HEK293 (cell line): ENCODE data around the gene MACF1.

ENCODE experiments used
- CTCF ChIA-PET: fragments of 350-600 bp; formaldehyde crosslinking; extraction: SDS; loops from one replicate; lab custom pipeline; 2021; ENCODE audit warnings: antibody characterized with exemption; lab: Yijun Ruan, JAX
- POLR2A ChIA-PET: fragments of 300-600 bp; formaldehyde crosslinking; extraction: SDS; loops from one replicate; lab custom pipeline; 2020; ENCODE audit warnings: antibody characterized with exemption, inconsistent platforms; lab: Yijun Ruan, JAX
- H3K27ac ChIP-seq: fragments of 200-500 bp; sonication (Bioruptor generic); 2 replicates; pipeline ENCODE4 v1.5.1; 2014; ENCODE audit warnings: low read depth, low read length, control low read depth, inconsistent platforms; ENCODE audit errors: extremely low read depth
- H3K36me3 ChIP-seq, 2 experiments: fragments of 200-500 bp in 1 of 2; sonication (Bioruptor generic) in 1 of 2; 1 replicate in 1 of 2; 2 replicates in 1 of 2; pipeline ENCODE4 v1.5.1; 2014 to 2017; ENCODE audit warnings: inconsistent platforms in 2 of 2, low read length in 2 of 2; ENCODE audit not compliant: control insufficient read depth in 2 of 2, insufficient read depth in 1 of 2
- H3K4me1 ChIP-seq: fragments of 200-500 bp; sonication (Bioruptor generic); 2 replicates; pipeline ENCODE4 v1.5.1; 2014; ENCODE audit warnings: mild to moderate bottlenecking, low read length, inconsistent platforms; ENCODE audit not compliant: control insufficient read depth, insufficient read depth
- H3K4me3 ChIP-seq: 2 replicates; pipeline ENCODE4 v1.5.1; 2011; ENCODE audit warnings: low read depth, mild to moderate bottlenecking, control low read depth, low read length, moderate library complexity
- H3K9me3 ChIP-seq: fragments of 200-500 bp; sonication (Bioruptor generic); 2 replicates; pipeline ENCODE4 v1.5.1; 2014; ENCODE audit warnings: low read depth, low read length, inconsistent platforms; ENCODE audit not compliant: control insufficient read depth, insufficient read depth
- EGR2 ChIP-seq: fragments of 450-650 bp; formaldehyde crosslinking; IDR thresholded peaks from 2 replicates; pipeline ENCODE4 v1.5.1; 2016; ENCODE audit warnings: low read depth, missing biosample characterization, missing genetic modification characterization
- HOXA7 ChIP-seq: sonication (generic); formaldehyde crosslinking; IDR thresholded peaks from 2 replicates; pipeline ENCODE4 v1.8.1; 2022; ENCODE audit warnings: missing genetic modification reagents, borderline replicate concordance
- HOXC10 ChIP-seq: sonication (generic); formaldehyde crosslinking; IDR thresholded peaks from 2 replicates; pipeline ENCODE4 v1.8.1; 2023; ENCODE audit warnings: mild to moderate bottlenecking, missing genetic modification reagents
- KLF10 ChIP-seq: fragments of 450-650 bp; IDR thresholded peaks from 2 replicates; pipeline ENCODE4 v1.5.1; 2018; ENCODE audit warnings: missing biosample characterization, mild to moderate bottlenecking, missing genetic modification characterization
- KLF8 ChIP-seq: fragments of 450-650 bp; formaldehyde crosslinking; IDR thresholded peaks from 2 replicates; pipeline ENCODE4 v1.5.1; 2016; ENCODE audit warnings: missing biosample characterization, missing genetic modification characterization
- PRDM1 ChIP-seq: fragments of 450-650 bp; formaldehyde crosslinking; IDR thresholded peaks from 2 replicates; pipeline ENCODE4; 2016; ENCODE audit warnings: missing biosample characterization, missing genetic modification characterization
- REPIN1 ChIP-seq: fragments of 450-650 bp; formaldehyde crosslinking; IDR thresholded peaks from 2 replicates; pipeline ENCODE4 v1.5.1; 2017; ENCODE audit warnings: missing biosample characterization, missing genetic modification characterization, low read depth
- ZBTB17 ChIP-seq: fragments of 450-650 bp; formaldehyde crosslinking; IDR thresholded peaks from 2 replicates; pipeline ENCODE4 v1.5.1; 2016; ENCODE audit warnings: missing biosample characterization, missing genetic modification characterization
- ZBTB48 ChIP-seq: fragments of 450-650 bp; formaldehyde crosslinking; IDR thresholded peaks from 2 replicates; pipeline ENCODE4 v1.5.1; 2016; ENCODE audit warnings: missing biosample characterization, missing genetic modification characterization
- ZEB2 ChIP-seq: fragments of 450-650 bp; formaldehyde crosslinking; IDR thresholded peaks from 2 replicates; pipeline ENCODE4 v1.5.1; 2016; ENCODE audit warnings: missing biosample characterization, missing genetic modification characterization
- ZFHX2 ChIP-seq: fragments of 450-650 bp; formaldehyde crosslinking; conservative IDR thresholded peaks from 2 replicates; pipeline ENCODE4 v1.5.1; 2016; ENCODE audit warnings: missing biosample characterization, missing genetic modification characterization
- ZNF169 ChIP-seq: fragments of 450-650 bp; formaldehyde crosslinking; IDR thresholded peaks from 2 replicates; pipeline ENCODE4 v1.5.1; 2016; ENCODE audit warnings: missing biosample characterization, missing genetic modification characterization
- ZNF2 ChIP-seq: fragments of 450-650 bp; formaldehyde crosslinking; IDR thresholded peaks from 2 replicates; pipeline ENCODE4 v1.5.1; 2016; ENCODE audit warnings: missing biosample characterization, missing genetic modification characterization
- ZNF211 ChIP-seq: fragments of 450-650 bp; formaldehyde crosslinking; IDR thresholded peaks from 2 replicates; pipeline ENCODE4 v1.5.1; 2016; ENCODE audit warnings: low read depth, missing biosample characterization, missing genetic modification characterization
- ZNF223 ChIP-seq: fragments of 450-650 bp; formaldehyde crosslinking; IDR thresholded peaks from 2 replicates; pipeline ENCODE4 v1.5.1; 2016; ENCODE audit warnings: missing biosample characterization, missing genetic modification characterization
- ZNF23 ChIP-seq: fragments of 450-650 bp; formaldehyde crosslinking; IDR thresholded peaks from 2 replicates; pipeline ENCODE4 v1.5.1; 2016; ENCODE audit warnings: missing biosample characterization, missing genetic modification characterization, borderline replicate concordance
- ZNF335 ChIP-seq: fragments of 450-650 bp; formaldehyde crosslinking; conservative IDR thresholded peaks from 2 replicates; pipeline ENCODE4 v1.5.1; 2016; ENCODE audit warnings: missing biosample characterization, missing genetic modification characterization
- ZNF510 ChIP-seq: fragments of 450-650 bp; formaldehyde crosslinking; IDR thresholded peaks from 2 replicates; pipeline ENCODE4 v1.5.1; 2018; ENCODE audit warnings: mild to moderate bottlenecking, missing genetic modification characterization, missing biosample characterization; ENCODE audit not compliant: insufficient replicate concordance
- ZNF560 ChIP-seq: fragments of 450-650 bp; formaldehyde crosslinking; IDR thresholded peaks from 2 replicates; pipeline ENCODE4 v1.5.1; 2017; ENCODE audit warnings: missing biosample characterization, missing genetic modification characterization, borderline replicate concordance
- ZNF624 ChIP-seq: fragments of 450-650 bp; formaldehyde crosslinking; IDR thresholded peaks from 2 replicates; pipeline ENCODE4 v1.5.1; 2017; ENCODE audit warnings: missing biosample characterization, missing genetic modification characterization
- ZNF664 ChIP-seq: fragments of 450-650 bp; formaldehyde crosslinking; IDR thresholded peaks from 2 replicates; pipeline ENCODE4 v1.5.1; 2016; ENCODE audit warnings: missing biosample characterization, missing genetic modification characterization
- ZNF704 ChIP-seq: fragments of 450-650 bp; formaldehyde crosslinking; IDR thresholded peaks from 2 replicates; pipeline ENCODE4 v1.5.1; 2016; ENCODE audit warnings: missing biosample characterization, missing genetic modification characterization
- ZNF830 ChIP-seq: fragments of 450-650 bp; IDR thresholded peaks from 2 replicates; pipeline ENCODE4 v1.5.0; 2018; ENCODE audit warnings: missing biosample characterization, missing genetic modification characterization, low read depth, mild to moderate bottlenecking, moderate library complexity
- ZSCAN16 ChIP-seq: fragments of 450-650 bp; formaldehyde crosslinking; IDR thresholded peaks from 2 replicates; pipeline ENCODE4 v1.5.1; 2016; ENCODE audit warnings: missing biosample characterization, missing genetic modification characterization
- TF ChIP-seq, protein P1 (sequence below): fragments of 450-650 bp; formaldehyde crosslinking; IDR thresholded peaks from 2 replicates; pipeline ENCODE4 v1.5.1; 2017; ENCODE audit warnings: missing biosample characterization, mild to moderate bottlenecking, missing genetic modification characterization, moderate library complexity
- TF ChIP-seq, protein P2 (sequence below): fragments of 450-650 bp; formaldehyde crosslinking; optimal IDR thresholded peaks from 2 replicates; pipeline ENCODE3; 2016; ENCODE audit warnings: missing biosample characterization, mild to moderate bottlenecking, missing genetic modification characterization

MACF1 gene

GRCh38 chr1:39269791-39270342 lies 65.4 kb downstream of the MACF1 start (continued):
- TF ChIP-seq ZNF2 (tag by site-specific recombination) (peak; percentile 95), ZNF830 (tag by site-specific recombination) (no peak), EGR2 (no peak), REPIN1 (tag by site-specific recombination) (no peak), ZNF664 (tag by site-specific recombination) (no peak), ZNF335 (tag by site-specific recombination) (peak; percentile 53), HOXC10 (CRISPR knock-in tag) (no peak), KLF8 (no peak), ZNF560 (no peak), ZNF704 (no peak), ZNF223 (tag by site-specific recombination) (no peak), ZNF23 (tag by site-specific recombination) (no peak)

DNA sequence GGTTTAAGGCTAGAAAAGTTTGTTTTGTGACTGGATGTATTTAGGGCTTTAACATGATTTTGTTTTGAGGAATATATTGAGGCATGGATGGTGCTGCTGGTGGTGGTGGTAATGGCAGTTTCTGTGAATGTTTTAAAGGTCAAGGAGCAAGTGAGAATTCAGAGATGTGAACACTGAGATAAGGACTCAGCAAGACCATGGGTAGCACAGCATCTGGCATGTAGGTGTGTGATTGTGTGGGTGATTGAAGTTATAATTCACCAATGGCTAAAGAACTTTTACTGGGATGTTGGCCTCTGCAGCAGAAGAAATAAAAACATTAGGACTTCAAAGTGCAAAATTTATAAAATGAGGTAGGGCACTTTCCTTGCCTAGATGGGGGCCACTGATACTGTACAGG lies 65.9 kb downstream of the MACF1 start:
- no peaks in the 10 kb centered on the region for H3K9me3 ChIP-seq
- H3K4me3 ChIP-seq = no peak overlapping the region
- peaks cover 16% of the 10 kb centered on the region for H3K4me1 ChIP-seq
- H3K27ac ChIP-seq = no peak overlapping the region
- TF ChIP-seq ZNF560 (no peak), ZBTB17 (peak; percentile 8; the same call in 1 of the 2 replicates), ZNF211 (tag by site-specific recombination) (no peak), ZNF169 (tag by site-specific recombination) (no peak), ZNF2 (tag by site-specific recombination) (peak; percentile 7; the same call in 1 of the 2 replicates), ZSCAN16 (tag by site-specific recombination) (0 out of 2 replicates have a peak, but pooled peaks have one; percentile 6), ZEB2 (tag by site-specific recombination) (0 out of 2 replicates have a peak, but pooled peaks have one; percentile 6), ZFHX2 (tag by site-specific recombination) (peak; percentile 69), EGR2 (peak; percentile 36; the same call in 1 of the 2 replicates)
- TF ChIP-seq, protein P1, sequence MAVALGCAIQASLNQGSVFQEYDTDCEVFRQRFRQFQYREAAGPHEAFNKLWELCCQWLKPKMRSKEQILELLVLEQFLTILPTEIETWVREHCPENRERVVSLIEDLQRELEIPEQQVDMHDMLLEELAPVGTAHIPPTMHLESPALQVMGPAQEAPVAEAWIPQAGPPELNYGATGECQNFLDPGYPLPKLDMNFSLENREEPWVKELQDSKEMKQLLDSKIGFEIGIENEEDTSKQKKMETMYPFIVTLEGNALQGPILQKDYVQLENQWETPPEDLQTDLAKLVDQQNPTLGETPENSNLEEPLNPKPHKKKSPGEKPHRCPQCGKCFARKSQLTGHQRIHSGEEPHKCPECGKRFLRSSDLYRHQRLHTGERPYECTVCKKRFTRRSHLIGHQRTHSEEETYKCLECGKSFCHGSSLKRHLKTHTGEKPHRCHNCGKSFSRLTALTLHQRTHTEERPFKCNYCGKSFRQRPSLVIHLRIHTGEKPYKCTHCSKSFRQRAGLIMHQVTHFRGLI (tag by site-specific recombination) = no peak
- POLR2A ChIA-PET = interaction anchor here (1.3 kb wide), 1 partner anchor 164 kb away, joined by 4 read pairs; no protein-coding TSS in a partner anchor
- no peaks in the 10 kb centered on the region for H3K36me3 ChIP-seq
- CTCF ChIA-PET = interaction anchor here (1.3 to 3.9 kb wide), 3 partner anchors 12 to 172 kb away, joined by 3 to 21 read pairs (median 10); no protein-coding TSS in a partner anchor

- POLR2A ChIA-PET = interaction anchor here (0.7 to 1.3 kb wide), 2 partner anchors 80 to 283 kb away, joined by 3 to 4 read pairs; no protein-coding TSS in a partner anchor
- H3K27ac ChIP-seq = no peak overlapping the region; the same call in 1 of the 2 replicates
- no peak overlapping the region for H3K4me3 ChIP-seq
- H3K36me3 ChIP-seq = no peaks in the 10 kb centered on the region
- CTCF ChIA-PET = interaction anchor here (0.6 to 1.5 kb wide), 8 partner anchors 17 to 267 kb away, joined by 3 to 7 read pairs (median 4); no protein-coding TSS in a partner anchor
- no peaks in the 10 kb centered on the region for H3K9me3 ChIP-seq
- H3K4me1 ChIP-seq = peaks cover 17% of the 10 kb centered on the region
- TF ChIP-seq, protein P2, sequence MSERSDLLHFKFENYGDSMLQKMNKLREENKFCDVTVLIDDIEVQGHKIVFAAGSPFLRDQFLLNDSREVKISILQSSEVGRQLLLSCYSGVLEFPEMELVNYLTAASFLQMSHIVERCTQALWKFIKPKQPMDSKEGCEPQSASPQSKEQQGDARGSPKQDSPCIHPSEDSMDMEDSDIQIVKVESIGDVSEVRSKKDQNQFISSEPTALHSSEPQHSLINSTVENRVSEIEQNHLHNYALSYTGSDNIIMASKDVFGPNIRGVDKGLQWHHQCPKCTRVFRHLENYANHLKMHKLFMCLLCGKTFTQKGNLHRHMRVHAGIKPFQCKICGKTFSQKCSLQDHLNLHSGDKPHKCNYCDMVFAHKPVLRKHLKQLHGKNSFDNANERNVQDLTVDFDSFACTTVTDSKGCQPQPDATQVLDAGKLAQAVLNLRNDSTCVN (tag by site-specific recombination) = no peak
- peak; percentile 72 for TF ChIP-seq PRDM1
- peak; percentile 59 for TF ChIP-seq ZBTB17
- TF ChIP-seq HOXA7 (CRISPR knock-in tag) = no peak
- TF ChIP-seq ZNF510 (tag by site-specific recombination) = no peak
- TF ChIP-seq ZBTB48 (tag by site-specific recombination) = peak; percentile 68; the same call in 1 of the 2 replicates
- no peak for TF ChIP-seq ZNF624 (tag by site-specific recombination)
- TF ChIP-seq KLF10 (tag by site-specific recombination) = no peak
These were observed 67.7 kb downstream of the MACF1 start for GRCh38 chr1:39272027-39272797.
